Mesodermal cell (in vitro differentiated cells): ENCODE measurements around the gene LMF2.

Source experiments
- H3K27ac ChIP-seq: 2 replicates; pipeline ENCODE4 v1.7.0; 2013; ENCODE audit warnings: mild to moderate bottlenecking, low read depth, low read length, moderate library complexity; ENCODE audit not compliant: severe bottlenecking
- H3K36me3 ChIP-seq: 2 replicates; pipeline ENCODE4 v1.7.1; 2013; ENCODE audit warnings: mild to moderate bottlenecking, low read length, moderate library complexity; ENCODE audit not compliant: control insufficient read depth, insufficient read depth
- H3K4me1 ChIP-seq: one replicate; pipeline ENCODE4 v1.7.1; 2013; ENCODE audit warnings: mild to moderate bottlenecking, low read length; ENCODE audit not compliant: insufficient read depth, control insufficient read depth, poor library complexity, severe bottlenecking
- H3K4me3 ChIP-seq: 2 replicates; pipeline ENCODE4 v1.7.0; 2013; ENCODE audit warnings: low read length, control low read depth, mild to moderate bottlenecking; ENCODE audit not compliant: insufficient read depth, poor library complexity, severe bottlenecking; ENCODE audit errors: extremely low read depth
- H3K9me3 ChIP-seq: 2 replicates; pipeline ENCODE4 v1.7.1; 2013; ENCODE audit warnings: mild to moderate bottlenecking, low read length, moderate library complexity; ENCODE audit not compliant: control insufficient read depth
- WGBS, 2 experiments: methylation state at CpG; one replicate each; pipeline ENCODE4 v1.1.5; 2013; ENCODE audit warnings: missing lambda C conversion rate in 2 of 2; ENCODE audit not compliant: insufficient coverage in 2 of 2; 5-methylcytosine and 5-hydroxymethylcytosine counted together

The LMF2 gene

GRCh38 chr22:50527921-50528681, 20.6 kb upstream of the LMF2 start:
- peaks cover 9% of the 10 kb centered on the region for H3K36me3 ChIP-seq
- 92 to 93% methylated on average over 15 to 18 of the region's 18 CpGs for WGBS, 2 experiments
- H3K4me1 ChIP-seq, result peaks cover 14% of the 10 kb centered on the region
- no peak overlapping the region for H3K4me3 ChIP-seq
- no peaks in the 10 kb centered on the region for H3K9me3 ChIP-seq
- no peak overlapping the region for H3K27ac ChIP-seq

GRCh38 chr22:50526834-50527801, 19.6 kb upstream of the LMF2 start:
- 55% methylated on average over 28 to 29 of the region's 29 CpGs for WGBS, 2 experiments
- Histone ChIP-seq H3K27ac (peak overlapping the region; percentile 84), H3K9me3 (no peaks in the 10 kb centered on the region), H3K4me1 (peaks cover 14% of the 10 kb centered on the region), H3K4me3 (peak overlapping the region; percentile 70), H3K36me3 (peaks cover 19% of the 10 kb centered on the region)

DNA sequence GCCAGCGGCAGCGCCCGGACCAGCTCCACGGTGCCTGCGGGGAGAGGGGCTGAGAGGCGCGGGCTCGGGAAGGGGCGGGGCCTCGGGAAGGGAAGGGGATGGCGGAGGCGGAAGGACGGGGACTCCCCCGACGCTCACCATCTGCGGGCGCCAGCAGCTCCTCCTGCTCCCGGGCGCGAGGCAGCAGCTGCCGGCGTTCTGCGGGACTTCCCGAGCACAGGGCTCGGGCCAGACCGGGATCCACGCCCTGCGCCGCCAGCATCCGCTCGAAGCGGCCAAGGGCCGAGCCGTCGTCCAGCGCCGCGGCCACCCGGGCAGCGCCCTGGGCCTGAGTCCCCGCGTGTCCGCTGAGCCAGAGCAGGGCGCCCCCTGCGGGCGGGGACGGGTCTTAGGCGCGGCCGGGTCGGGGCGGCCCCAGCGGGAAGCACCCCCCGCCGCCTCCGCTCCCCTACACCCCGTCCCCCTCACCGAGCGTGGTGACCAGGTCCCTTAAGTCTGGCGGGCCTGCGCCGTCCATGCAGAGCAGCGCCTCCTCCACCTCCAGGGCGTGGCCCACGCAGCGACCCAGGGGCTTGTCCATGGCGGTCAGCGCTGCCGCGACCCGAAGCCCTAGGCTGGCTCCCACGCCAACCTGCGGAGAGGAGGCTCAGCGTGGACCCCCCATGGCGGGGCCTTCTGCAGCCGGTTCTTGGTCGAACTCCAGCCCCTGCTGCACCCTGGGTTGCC, 18.8 kb upstream of the LMF2 start:
- no peaks in the 10 kb centered on the region for H3K9me3 ChIP-seq
- H3K27ac ChIP-seq, result peak overlapping the region; percentile 84
- WGBS, 2 experiments, result 1 to 3% methylated on average over 44 to 74 of the region's 77 CpGs

DNA sequence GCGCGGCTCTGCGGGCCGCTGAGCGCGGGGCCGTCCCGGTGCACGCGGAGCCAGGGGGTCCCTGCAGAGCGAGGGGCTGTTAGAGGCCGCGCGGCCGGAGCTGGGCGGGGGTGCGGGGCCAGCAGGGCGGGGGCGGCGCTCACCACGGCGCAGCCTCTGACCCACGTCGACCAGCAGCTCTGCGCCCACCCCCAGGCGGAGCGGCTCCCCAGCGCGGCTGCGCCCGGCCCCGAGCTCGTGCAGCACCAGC, 18.3 kb upstream of the LMF2 start:
- Histone ChIP-seq H3K4me1 (peaks cover 8% of the 10 kb centered on the region), H3K36me3 (peaks cover 32% of the 10 kb centered on the region), H3K4me3 (peak overlapping the region; percentile 70), H3K9me3 (no peaks in the 10 kb centered on the region), H3K27ac (peak overlapping the region; percentile 84)
- 0 to 3% methylated on average over 7 to 33 of the region's 33 CpGs for WGBS, 2 experiments

More for the DNA sequence above, 18.8 kb upstream of the LMF2 start:
- peaks cover 27% of the 10 kb centered on the region for H3K36me3 ChIP-seq
- peak overlapping the region; percentile 70 for H3K4me3 ChIP-seq
- H3K4me1 ChIP-seq, result peaks cover 12% of the 10 kb centered on the region

- Histone ChIP-seq H3K4me3 (peak within 1 kb of the TSS; percentile 70), H3K36me3 (peaks cover 36% of the 10 kb centered on the region), H3K9me3 (no peaks in the 10 kb centered on the region), H3K27ac (peak within 1 kb of the TSS; percentile 84), H3K4me1 (peaks cover 8% of the 10 kb centered on the region)
- WGBS, 2 experiments, result 0 to 1% methylated on average over 56 to 74 of the region's 84 CpGs
Observed at GRCh38 chr22:50525104-50525857, 17.8 kb upstream of the LMF2 start, which contains the start of gene SCO2. Gene SCO2, minus strand, starts transcription at chr22:50525598. Its CDS starts 1,187 bp downstream, at chr22:50524411.

- Histone ChIP-seq H3K36me3 (peaks cover 39% of the 10 kb centered on the region), H3K27ac (peak overlapping the region; percentile 84), H3K4me3 (peak overlapping the region; percentile 70), H3K4me1 (peaks cover 8% of the 10 kb centered on the region), H3K9me3 (no peaks in the 10 kb centered on the region)
- WGBS, 2 experiments, result 33 to 44% methylated on average over 13 to 19 of the region's 19 CpGs
Observed at GRCh38 chr22:50524676-50525103, 17.2 kb upstream of the LMF2 start.

GRCh38 chr22:50523806-50524675, 16.5 kb upstream of the LMF2 start:
- Histone ChIP-seq H3K9me3 (no peaks in the 10 kb centered on the region), H3K36me3 (peaks cover 46% of the 10 kb centered on the region), H3K27ac (no peak overlapping the region), H3K4me1 (peaks cover 8% of the 10 kb centered on the region), H3K4me3 (peak overlapping the region; percentile 70)
- WGBS, 2 experiments, result 93% methylated on average over 22 to 25 of the region's 25 CpGs

GRCh38 chr22:50523458-50523805, 15.9 kb upstream of the LMF2 start:
- Histone ChIP-seq H3K4me1 (peaks cover 8% of the 10 kb centered on the region), H3K27ac (no peak overlapping the region), H3K4me3 (no peak overlapping the region), H3K36me3 (peaks cover 52% of the 10 kb centered on the region), H3K9me3 (no peaks in the 10 kb centered on the region)
- 96 to 99% methylated on average over 14 to 16 of the region's 16 CpGs for WGBS, 2 experiments

- Histone ChIP-seq H3K4me1 (peaks cover 8% of the 10 kb centered on the region), H3K9me3 (no peaks in the 10 kb centered on the region), H3K4me3 (no peak overlapping the region), H3K27ac (no peak overlapping the region), H3K36me3 (peaks cover 57% of the 10 kb centered on the region)
- 96% methylated on average over 15 to 21 of the region's 22 CpGs for WGBS, 2 experiments
Observed at GRCh38 chr22:50522806-50523438, 15.4 kb upstream of the LMF2 start.
